ENCODE results near the gene SIM1. TPM values are rescaled to one million over a fixed set of nuclear protein-coding genes. Genes with fewer than 3 reads are reported as not detected.

SIM1 gene
- total RNA-seq, 1 donor from 2014 or later = not detected

DNA sequence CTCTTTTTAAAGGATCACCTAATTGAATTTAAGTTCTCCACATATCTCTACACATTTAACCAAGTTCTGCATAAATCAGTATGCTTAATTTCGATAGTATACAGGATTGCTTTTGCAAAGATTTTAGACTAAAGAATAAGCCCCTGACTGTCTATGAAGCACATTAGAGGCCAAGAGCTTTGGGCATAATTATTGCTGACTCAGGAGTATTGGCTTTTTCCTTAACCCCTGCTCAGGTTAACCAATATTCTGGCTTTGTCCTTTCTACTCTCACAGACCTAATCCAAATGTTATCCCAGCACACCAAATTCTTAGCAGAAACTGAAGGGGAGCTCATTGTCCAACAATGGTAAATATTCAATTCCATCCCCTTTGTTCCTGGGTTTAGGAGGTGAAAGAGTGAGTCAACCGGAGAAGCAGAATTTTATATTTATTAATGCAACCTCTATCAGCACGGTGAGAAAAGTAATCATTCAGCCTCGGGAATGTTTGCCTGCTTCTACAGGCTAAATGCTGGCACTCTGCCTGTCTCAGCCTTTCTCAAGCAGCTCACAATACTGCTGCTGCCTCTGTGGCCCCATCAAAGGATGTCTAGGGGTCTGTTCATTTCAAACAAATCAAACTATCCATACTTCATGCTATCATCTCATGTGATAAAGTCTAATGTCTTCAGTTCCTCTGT is 125.0 kb downstream of the SIM1 start:
- TF ChIP-seq, protein P1, sequence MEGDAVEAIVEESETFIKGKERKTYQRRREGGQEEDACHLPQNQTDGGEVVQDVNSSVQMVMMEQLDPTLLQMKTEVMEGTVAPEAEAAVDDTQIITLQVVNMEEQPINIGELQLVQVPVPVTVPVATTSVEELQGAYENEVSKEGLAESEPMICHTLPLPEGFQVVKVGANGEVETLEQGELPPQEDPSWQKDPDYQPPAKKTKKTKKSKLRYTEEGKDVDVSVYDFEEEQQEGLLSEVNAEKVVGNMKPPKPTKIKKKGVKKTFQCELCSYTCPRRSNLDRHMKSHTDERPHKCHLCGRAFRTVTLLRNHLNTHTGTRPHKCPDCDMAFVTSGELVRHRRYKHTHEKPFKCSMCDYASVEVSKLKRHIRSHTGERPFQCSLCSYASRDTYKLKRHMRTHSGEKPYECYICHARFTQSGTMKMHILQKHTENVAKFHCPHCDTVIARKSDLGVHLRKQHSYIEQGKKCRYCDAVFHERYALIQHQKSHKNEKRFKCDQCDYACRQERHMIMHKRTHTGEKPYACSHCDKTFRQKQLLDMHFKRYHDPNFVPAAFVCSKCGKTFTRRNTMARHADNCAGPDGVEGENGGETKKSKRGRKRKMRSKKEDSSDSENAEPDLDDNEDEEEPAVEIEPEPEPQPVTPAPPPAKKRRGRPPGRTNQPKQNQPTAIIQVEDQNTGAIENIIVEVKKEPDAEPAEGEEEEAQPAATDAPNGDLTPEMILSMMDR (IDR thresholded peaks at IDR 0.05) = no peak
- no peaks in the 10 kb centered on the region for H3K36me3 ChIP-seq
- intact Hi-C loops (cut with DNase I) = no loop called here
- DNase-seq = no peak
- no peaks in the 10 kb centered on the region for H3K9me3 ChIP-seq
- no peak overlapping the region for H3K4me3 ChIP-seq
- H3K4me1 ChIP-seq = no peaks in the 10 kb centered on the region
- no peak for ATAC-seq
- no peaks in the 10 kb centered on the region for H3K27me3 ChIP-seq
- H3K27ac ChIP-seq = no peak overlapping the region

- TF ChIP-seq, protein P1 (IDR thresholded peaks at IDR 0.05) = no peak
- intact Hi-C loops (cut with DNase I) = no loop called here
- Histone ChIP-seq H3K4me1 (no peaks in the 10 kb centered on the region), H3K4me3 (no peak overlapping the region), H3K27ac (no peak overlapping the region), H3K9me3 (no peaks in the 10 kb centered on the region), H3K27me3 (no peaks in the 10 kb centered on the region), H3K36me3 (no peaks in the 10 kb centered on the region)
- DNase-seq (no peak), ATAC-seq (no peak)
These were observed 126.6 kb downstream of the SIM1 start for GRCh38 chr6:100338090-100338489.

DNA sequence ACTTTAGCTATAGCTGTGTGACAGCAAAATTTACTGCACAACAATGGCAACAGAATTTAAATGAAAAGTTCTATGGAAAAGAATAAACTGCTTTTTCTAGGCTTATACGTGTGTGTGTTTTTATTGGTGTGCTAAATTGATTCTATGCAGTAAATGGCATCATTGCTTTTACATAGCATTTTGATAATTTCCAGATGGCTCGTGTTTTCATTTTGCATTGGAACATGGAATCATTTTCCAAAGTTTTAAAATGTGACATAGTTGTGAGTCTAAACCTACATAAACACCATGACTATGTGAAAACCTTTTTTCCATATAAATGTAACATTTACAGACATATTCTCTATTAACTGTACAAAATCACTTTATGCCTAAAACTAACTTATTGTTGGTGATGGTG is 127.8 kb downstream of the SIM1 start:
- Histone ChIP-seq H3K4me1 (no peaks in the 10 kb centered on the region), H3K27me3 (no peaks in the 10 kb centered on the region), H3K9me3 (no peaks in the 10 kb centered on the region), H3K27ac (no peak overlapping the region), H3K4me3 (no peak overlapping the region), H3K36me3 (no peaks in the 10 kb centered on the region)
- DNase-seq = no peak
- intact Hi-C loops (cut with DNase I) = no loop called here
- no peak for ATAC-seq
- TF ChIP-seq, protein P1 (IDR thresholded peaks at IDR 0.05) = no peak

GRCh38 chr6:100335991-100336390 is 128.7 kb downstream of the SIM1 start:
- Histone ChIP-seq H3K9me3 (no peaks in the 10 kb centered on the region), H3K27me3 (no peaks in the 10 kb centered on the region), H3K4me1 (no peaks in the 10 kb centered on the region), H3K27ac (no peak overlapping the region), H3K4me3 (no peak overlapping the region), H3K36me3 (no peaks in the 10 kb centered on the region)
- no peak for ATAC-seq
- DNase-seq = no peak
- TF ChIP-seq, protein P1 (IDR thresholded peaks at IDR 0.05) = no peak
- intact Hi-C loops (cut with DNase I) = no loop called here

Measured in upper lobe of right lung (tissue), 1 donor.